ENCODE results near the gene IMMP2L.

Gene IMMP2L

DNA sequence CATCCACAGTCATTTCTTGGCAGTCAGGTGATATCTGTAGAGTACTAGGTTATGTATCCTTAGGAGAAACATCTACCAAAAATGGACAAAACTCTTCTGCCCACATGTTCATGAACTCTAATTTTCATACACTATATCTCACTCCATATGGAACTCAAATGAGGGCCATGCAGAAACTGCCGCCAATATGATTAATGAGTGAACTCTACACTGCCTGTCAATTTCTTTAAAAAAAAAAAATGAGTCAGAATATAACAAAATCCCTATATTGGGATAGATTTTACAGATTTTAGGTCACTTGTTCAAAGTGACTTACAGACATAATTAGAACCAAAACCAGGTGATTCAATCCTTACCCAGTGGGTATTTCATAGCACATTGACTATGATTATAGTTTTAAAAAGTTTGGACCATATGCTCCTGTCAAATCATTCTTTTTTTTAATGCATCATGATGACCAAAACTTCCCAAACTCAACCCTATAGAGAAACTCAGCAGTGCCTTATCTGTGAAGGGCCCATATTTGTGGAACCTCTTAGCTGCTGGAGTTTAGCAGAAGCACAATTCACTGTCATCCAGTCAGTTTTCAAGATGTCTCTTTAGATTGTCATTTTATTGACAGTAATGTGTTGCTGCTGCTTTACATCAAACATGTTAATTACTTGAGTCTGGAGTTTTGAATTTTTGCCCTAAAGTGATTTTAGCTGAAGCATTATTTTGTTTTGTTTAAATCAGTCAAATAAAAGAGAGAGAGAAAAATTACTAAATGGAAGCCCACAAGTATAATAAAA lies 460.2 kb downstream of the IMMP2L start:
- no peak for DNase-seq (ENCODE audit: low spot score)

DNA sequence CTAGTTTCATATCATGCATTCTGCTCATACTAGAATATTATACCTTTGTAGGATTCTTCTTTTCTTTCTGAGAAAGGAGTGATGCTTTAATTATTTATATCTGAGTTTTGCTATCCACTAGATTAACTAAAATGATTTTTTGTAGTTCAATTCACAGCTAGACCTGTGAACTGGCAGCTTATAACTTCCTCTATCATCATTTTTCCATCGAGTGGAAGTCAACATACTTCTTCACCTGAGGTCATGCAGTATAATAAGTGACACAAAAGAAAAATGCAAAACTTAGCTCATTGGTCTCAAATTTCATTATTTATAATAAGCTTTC lies 463.4 kb downstream of the IMMP2L start:
- no peak for DNase-seq (ENCODE audit: low spot score)

DNA sequence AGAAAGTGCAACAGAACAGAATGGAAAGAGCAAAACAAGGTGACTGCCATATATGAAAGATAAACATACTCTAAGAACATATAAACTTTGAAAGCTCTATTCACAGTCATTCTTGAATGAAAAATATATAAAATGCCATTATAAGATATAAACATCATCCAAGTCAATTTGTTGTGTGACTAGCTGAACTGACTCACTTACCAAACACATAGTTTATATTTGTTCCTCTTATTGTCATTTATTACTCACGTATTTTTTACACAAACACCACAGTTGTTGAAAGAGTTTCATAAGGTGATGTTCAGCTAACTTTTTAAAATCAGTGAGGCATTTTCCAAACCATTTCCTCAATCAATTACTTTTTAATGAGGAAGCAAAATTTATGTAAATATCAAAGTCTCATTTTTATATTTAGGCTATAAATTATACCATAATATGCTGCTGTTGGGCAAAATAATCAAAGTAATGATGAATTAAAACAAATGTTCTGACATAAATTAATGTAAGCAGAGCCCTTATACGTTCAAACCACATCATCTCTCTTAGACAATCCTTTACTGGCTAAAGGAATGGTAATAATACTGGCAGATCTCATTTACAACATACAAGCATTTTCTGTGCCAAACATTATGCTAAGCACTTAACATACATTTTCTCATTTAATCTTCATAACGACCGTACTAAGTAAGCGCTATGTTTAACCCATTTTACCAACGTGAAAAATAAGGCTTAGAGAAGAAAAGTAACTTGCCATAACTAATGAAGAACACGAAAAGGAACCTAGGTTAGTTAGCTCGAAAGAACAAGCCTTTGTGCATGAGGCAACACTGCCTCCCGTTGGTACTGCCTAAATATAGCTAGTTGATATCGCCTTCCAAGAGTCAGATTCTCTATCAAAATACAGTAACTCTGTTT lies 464.0 kb downstream of the IMMP2L start:
- peak; percentile 46 for DNase-seq (ENCODE audit: low spot score)

DNA sequence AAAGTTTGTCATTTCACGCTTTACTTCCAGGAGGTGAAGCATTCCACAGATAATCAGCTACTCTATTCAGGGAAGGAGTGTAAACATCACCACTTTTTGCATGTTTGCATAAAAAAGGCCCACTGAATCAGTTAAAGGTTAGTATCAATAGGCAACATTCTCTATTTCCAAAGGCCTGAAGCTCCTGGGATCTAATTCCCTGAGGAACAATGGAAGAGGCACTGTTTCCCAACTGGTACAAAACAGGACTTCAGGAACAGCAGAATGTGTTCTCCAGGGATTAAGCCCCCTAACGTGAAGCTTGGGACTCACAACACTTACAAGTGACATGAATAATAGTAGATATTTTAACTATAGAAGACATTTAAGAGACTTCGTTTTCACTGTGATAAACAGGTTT lies 465.3 kb downstream of the IMMP2L start:
- no peak for DNase-seq (ENCODE audit: low spot score)

DNA sequence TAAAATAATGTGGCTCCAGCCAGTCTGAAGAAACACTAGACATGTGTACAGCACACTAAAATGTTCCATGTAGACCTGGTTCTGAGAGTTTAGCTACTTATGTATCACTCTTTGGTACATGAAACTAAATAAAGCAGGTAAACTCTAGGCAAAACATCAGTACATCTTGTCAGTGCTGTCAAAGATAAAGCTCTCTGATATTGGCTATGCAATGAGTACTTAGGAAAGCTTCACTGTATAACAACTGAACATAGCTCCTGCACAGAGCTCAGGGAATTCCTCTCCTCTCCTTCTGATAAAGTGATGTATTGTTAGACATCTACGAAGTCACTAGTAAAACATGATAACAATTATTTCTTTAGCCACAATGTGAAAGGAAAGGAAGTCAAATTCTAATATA lies 467.9 kb downstream of the IMMP2L start:
- DNase-seq (ENCODE audit: low spot score): peak; percentile 11

DNA sequence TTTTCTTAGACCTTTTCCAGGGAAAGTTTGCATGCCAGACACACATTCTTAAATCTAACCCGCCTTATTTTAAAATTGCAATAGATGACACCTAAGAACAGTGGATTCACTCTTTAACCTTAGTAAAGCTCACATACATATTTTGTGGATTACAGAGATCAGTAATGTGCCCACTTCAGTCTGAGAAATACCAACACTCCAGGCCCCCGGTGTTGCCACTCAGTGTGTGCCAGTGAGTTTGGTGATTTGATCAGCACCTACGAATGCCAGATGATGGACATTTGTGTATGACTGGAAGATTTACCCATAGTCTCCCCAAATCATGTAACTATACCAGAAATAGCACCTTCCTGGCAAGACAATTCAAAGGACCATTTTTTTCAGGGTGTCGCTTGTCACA lies 468.8 kb downstream of the IMMP2L start:
- no peak for DNase-seq (ENCODE audit: low spot score)

DNA sequence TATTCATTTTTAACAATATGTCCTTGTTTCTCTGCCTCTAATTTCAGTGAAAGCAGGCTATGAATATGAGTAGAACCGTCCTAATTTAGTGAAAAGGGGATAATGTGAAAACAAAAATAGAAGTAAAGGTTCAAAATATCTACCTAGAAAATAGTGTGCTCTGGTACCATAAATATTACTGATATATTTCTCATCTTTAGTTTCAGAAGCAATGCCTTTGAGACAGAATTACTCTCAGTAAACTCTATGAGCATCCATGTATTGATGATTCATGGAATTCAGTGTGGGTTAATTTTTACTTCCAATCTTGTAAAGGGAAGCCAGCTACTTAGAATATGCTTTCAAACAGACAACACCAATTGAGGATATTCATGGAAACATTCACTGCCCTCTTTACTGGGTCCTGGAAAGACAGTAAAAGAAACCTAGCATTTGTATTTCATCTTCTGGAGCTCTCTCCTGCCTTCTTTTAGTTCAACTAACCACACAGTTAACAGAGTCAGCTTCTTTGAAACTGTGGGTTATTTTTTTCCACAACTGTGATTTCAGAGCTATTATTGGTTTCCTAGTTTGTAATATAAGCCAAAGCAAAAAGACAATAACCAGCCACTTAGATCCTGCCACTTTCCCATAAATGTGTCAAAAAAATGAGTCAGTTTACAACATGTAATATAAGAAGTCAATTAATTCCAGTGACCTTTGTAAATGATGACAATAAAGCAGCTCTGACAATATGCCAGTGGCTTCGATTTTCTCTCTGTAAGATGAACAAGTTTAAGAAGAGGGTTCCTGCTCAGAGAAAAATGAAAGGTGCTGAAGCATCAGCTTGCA lies 469.7 kb downstream of the IMMP2L start:
- peak; percentile 15 for DNase-seq (ENCODE audit: low spot score)

DNA sequence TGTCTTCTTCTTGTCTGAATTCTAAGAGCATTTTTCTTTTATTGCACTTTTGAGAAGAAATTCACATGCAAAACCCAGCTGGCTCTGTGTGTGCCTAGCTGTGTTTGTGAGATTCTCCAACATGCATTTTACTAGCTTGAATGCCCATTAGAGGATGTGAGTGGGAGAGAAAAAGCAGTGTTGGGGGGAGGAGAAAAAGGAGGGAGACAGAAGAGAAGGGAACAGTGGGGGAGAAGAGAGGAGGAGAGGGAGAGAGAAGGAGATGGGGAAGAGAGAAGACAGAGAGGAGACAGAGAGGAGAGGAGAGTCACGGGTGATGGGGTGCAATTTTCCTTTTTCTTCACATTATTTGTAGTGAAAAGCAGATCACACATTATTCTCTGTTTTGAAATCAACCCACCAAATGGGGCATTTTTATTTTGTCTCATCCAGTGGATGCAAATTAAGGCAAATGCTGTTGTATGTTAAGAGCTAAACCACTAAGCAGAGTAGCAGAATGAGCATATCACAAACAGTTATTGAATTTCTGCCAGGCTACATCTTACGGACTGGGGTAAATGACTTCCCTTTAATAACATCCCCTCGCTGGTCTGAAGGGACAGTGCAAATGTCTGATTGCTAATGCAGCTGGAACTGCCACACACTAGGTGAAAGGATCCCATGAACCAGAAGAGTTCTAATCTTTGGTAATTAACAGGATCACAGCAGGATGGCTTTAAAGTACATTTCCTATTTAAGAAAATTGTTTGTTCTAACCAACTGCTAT lies 470.5 kb downstream of the IMMP2L start:
- DNase-seq (ENCODE audit: low spot score): peak; percentile 29

DNA sequence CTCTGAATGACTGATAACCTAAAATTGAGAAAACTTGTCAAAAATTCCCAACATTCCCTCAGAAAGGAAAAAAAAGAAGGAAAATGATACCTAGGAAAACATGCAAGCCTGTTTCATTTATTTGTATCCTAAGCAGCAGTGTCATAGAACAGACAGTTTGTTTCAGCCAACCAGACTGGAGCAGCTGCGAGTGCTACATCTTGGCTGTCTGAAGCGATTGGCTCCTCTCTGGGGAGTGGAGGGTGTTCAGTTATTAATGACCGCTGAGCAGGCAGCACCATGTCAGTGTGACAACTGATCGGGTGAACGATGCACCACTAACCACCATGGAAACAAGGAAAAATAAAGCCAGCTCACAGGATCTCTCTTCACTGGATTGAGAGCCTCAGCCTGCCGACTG lies 471.4 kb downstream of the IMMP2L start, which contains the start of gene LRRN3:
Gene LRRN3 (plus strand): TSS at position 282 of the 400 bp plus-strand sequence. CDS start 31,646 bp downstream, outside the sequence.
- DNase-seq (ENCODE audit: low spot score): peak; percentile 78

DNA sequence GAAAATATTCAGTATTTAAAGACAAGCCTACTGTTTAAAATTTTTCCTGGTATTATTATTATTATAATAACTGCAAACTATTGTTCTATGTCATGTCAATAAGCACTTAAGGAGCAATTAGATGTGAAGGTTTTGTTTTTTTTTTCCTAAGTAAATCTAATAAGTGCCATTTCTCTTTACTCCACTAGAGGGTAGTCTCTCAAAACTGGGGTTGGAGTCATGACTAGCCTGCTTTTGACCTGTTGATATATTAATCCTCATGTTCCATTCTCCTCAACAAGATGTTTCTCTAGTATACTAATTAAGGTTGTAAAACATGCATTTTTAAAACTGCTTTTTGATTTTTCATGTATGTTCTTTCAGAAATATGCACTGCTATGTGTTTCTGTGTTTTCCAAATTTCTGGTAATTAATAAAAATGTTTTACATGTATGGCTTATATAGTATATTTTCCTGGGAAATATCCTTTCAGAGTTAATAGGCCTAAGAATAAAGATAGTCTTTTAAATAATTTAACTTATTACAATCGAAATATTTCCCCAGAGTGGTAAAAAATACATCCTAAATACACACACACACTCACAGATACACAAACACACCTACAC lies 472.4 kb downstream of the IMMP2L start:
- peak; percentile 51 for DNase-seq (ENCODE audit: low spot score)

DNA sequence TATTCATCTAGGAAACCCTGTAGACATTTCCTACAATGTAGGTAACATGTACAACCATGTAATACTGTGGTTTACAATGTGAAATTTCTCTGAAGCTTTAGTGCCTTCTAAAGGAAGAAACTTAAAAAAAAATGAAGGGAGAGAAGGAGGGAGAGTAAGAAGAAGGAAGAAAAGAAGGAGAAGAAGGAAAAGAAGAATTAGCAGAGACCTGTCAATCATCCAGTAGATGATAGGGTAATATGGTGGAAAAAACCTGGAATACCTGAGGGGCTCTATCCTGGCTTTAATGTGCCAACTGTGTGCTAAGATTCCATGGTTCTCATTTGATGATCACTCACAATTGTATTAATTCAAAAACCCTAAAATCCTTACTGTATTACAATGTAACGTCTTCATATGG lies 474.0 kb downstream of the IMMP2L start:
- DNase-seq (ENCODE audit: low spot score): no peak

DNA sequence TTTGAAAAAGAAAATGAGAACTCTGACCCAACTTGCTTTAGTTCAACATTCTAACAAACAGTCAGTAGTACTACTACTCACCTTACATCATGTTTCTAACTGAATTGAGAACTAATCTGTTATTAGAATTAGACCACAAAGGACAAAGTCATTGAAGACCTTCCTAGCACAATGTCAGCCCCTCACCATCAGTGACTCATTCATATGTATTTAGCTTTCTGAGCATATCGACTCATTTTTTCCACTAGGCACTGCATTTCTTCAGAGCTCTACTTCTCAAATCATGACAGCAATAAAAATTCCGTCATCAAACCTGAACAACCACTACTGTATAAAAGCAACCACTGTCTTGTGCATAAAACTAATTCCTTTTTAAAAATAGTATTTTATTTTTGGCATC lies 475.8 kb downstream of the IMMP2L start:
- no peak for DNase-seq (ENCODE audit: low spot score)

DNA sequence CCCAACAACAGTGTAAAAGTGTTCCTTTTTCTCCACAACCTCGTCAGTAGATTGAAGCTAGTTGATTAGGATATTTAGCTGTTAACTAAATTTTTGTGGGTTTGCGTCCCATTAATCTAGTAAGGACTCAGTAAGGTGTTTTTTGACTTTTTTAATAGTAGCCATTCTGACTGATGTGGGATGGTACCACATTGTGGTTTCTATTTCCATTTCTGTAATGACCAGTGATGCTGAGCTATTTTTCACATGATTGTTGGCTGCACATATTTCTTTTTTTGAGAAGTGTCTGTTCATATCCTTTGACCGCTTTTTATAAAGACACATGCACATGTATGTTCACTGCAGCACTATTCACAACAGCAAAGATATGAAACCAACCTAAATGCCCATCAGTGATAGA lies 476.9 kb downstream of the IMMP2L start:
- DNase-seq (ENCODE audit: low spot score): no peak

DNA sequence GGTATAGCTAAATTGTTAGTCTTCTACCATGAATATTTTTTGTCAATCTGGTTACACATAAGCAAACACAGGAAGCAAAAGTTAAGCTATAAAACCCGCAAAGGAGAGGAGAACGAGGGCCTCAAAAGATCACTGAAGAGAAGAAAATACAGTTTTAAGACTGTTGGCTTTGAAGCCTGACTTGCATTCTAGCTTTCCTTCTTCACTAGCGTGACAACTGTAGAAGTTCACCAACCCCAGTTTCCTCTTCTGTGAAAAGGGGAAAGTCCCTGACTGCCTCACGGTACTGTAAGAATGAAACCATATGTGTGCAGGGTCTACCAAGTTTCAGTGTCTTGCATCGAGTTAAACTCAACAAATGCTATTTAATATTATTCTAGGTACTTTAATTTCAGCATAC lies 478.9 kb downstream of the IMMP2L start:
- DNase-seq (ENCODE audit: low spot score): peak; percentile 30

DNA sequence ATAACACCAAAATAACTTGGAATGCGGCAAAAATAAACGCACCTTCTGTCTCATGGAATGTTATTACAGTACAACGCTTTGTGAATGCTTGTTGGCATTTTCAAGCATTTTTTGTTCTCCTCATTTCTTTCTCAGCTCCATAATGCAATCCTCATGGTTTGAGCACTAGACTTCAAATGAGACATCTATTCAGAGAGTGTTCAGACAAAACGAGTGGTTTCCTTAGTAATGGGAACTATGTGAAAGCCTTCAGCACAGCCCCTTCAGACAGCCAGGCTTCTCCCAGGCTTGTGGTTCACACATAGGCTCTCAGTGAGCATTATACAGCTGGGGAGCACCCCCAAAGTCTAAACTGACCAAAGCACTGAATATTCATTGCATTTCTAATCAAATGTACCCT lies 479.9 kb downstream of the IMMP2L start:
- peak; percentile 33 for DNase-seq (ENCODE audit: low spot score)

DNA sequence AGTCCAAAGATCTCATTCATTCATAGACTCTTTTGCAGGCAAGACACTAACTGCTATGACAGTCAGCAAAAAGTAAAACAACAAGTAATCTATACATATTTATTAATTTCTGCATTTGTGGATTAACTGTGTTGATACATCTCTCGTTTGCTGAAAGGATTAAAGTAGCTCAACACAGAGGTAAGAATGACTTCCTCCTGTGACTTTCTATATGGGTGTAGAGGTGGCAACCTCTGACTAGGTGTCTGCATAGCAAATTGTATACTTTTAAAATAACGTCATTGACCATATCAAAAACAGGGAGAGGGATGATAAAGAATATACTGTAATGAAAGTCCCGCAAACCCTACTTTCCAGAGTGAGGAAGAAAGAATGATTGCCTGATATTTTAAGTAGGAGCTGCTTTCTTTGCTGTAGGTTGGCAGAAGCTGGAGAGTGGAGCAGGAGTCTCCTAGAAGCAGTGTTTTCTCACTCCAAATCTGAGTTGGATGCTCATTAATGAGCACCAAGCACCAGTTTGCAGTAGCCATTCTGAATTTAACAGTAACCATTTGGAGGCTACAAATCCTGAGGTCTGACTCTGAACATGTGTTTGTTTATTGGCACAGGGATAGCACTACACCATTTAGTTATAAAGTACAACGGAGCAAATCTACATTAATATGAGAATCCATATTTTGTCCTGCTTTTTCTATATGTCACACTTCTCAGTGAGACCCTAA lies 480.6 kb downstream of the IMMP2L start:
- DNase-seq (ENCODE audit: low spot score): peak; percentile 7

DNA sequence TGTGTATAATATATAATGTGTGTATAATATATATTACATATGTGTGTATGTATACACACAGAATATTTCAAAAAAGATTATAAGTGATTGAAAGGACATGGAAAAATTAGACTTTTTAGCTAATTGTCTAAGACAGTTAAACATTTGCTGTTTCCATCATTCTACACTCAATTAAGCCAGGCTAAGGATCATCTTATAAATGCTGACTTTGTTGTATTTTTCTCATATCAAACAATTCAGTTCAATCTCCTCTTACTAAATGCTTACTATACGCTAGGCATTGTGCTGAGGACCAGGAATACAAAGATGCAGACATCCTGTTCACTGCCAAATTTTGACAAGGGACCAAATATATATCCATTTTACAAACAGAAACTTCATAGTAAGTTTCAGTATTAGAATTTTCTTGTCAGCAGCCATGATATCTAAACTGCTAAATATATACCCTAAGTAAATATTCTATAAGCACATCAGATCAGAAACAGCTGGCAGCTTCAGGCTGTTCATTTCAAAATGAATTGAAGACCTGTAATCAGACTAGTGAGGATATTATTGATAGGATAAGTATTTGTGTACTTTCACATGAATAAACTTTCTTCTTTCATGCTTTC lies 481.7 kb downstream of the IMMP2L start:
- DNase-seq (ENCODE audit: low spot score): no peak

DNA sequence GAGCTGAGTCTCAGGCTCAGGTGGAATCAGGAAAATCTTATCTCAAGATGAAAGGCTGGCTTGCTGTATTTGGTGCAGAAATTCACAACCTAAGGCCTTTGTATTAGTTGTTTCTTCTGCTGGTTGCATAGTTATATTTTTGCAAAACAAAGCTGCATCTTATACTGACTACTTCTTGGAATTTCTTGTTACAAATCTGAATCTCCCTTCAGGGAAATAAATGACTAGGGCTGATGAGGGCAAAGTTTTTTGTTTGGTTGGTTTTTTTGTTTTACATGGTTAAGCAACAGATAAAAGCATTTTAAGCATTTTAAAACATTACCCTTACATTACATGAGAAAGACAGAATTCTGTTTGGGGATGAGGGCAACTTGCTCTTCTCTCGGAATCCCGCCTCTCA lies 485.3 kb downstream of the IMMP2L start:
- no peak for DNase-seq (ENCODE audit: low spot score)

DNA sequence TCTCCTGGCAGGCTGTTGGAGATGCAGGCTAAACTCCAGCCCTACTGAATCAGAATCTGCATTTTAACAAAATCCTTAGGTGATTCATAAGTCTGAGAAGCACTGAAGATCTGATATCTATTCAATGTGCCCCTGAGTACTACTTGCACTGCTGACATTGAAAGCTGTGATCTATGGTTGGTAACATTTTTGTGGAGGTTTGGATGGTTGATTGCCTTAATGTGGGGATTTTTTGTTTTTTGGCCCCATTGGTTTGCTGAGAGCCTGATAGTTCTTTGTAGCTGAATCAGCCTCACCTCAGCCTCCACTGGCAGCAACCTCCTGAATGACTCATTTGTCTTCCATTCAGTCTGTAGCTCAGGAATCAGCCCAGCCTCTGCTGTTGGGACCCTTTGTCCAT lies 486.1 kb downstream of the IMMP2L start:
- DNase-seq (ENCODE audit: low spot score): no peak

DNA sequence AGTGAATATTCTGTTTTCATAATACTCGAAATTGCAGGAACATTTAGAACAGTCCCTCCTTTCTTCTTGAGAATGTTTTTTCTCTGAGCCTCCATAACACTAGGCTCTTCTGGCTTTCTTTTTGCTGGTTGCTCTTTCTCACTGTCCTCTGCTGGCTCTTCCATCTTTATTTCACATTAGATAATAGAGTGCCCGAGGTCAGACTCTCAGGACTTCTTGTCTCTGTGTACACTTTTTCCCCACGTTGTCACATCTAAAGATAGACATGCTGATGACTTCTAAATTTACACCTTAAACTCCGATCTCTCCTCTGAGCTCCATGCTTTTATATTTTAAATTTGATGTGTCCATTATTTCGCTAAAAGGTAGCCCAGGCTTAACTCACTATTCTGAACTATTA lies 486.8 kb downstream of the IMMP2L start:
- DNase-seq (ENCODE audit: low spot score): no peak

Data from globus pallidus (tissue), 1 donor.